Testis (tissue), 2 donors: Measurements from ENCODE around the gene GRN.

Experiments
- CTCF ChIP-seq, 3 experiments: fragments of 450-650 bp in 2 of 3; fragments of 200-600 bp in 1 of 3; sonication (generic) in 1 of 3; IDR thresholded peaks; one replicate each; pipeline ENCODE4 v1.5.1; 2016 to 2019; ENCODE audit warnings: antibody characterized with exemption in 3 of 3, mild to moderate bottlenecking in 2 of 3, moderate library complexity in 1 of 3
- POLR2A ChIP-seq: fragments of 450-650 bp; IDR thresholded peaks from one replicate; pipeline ENCODE4 v1.6.1; 2017; ENCODE audit warnings: antibody characterized with exemption, mild to moderate bottlenecking, moderate library complexity

- TF ChIP-seq CTCF (IDR thresholded peaks at IDR 0.05) (no peak), POLR2A (no peak)
Observed at GRCh38 chr17:44353672-44354331, 8.7 kb downstream of the GRN start.
